VCaP (cell line): Measurements from ENCODE around the gene COPG1.

ENCODE experiments used
- H3K27ac ChIP-seq: fragments of 450-650 bp; 2 replicates; pipeline ENCODE4 v1.5.1; 2017
- CTCF ChIP-seq: fragments of 450-650 bp; conservative IDR thresholded peaks from 2 replicates; pipeline ENCODE4 v1.5.1; 2017; ENCODE audit warnings: mild to moderate bottlenecking, moderate library complexity

The COPG1 gene

GRCh38 chr3:129282727-129283327 is 33.4 kb downstream of the COPG1 start:
- no peak for TF ChIP-seq CTCF
- no peak overlapping the region for H3K27ac ChIP-seq

DNA sequence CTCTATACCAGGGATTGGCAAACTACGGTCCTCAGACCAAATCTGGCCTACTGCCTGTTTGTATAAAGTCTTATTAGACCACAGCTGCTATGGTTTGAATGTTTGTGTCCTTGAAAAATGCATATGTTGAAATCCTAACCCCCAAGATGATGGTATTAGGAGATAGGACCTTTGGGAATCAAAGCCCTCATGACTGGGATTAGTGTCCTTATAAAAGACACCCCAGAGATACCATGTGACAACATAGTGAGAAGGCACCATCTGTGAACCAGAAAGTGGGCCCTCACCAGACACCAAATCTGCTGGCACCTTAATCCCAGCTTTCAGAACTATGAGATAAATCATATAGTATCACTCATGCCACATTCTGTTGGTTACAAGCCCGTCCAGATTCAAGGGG is 36.7 kb downstream of the COPG1 start:
- H3K27ac ChIP-seq, result no peak overlapping the region
- no peak for TF ChIP-seq CTCF

DNA sequence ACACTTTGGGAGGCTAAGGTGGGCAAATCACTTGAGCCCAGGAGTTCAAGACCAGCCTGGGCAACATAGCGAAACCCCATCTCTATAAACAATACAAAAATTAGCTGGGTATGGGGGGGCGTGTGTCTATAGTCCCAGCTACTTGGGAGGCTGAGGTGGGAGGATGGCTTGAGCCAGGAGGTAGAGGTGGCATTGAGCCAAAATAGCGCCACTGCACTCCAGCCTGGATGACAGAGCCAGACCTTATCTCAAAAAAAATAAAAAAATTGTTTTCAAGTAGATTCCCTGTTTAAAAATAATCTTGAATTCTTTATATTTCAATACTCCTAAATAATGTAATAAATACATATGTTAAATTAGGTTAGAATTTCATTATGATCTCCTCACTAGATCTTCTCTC is 39.0 kb downstream of the COPG1 start:
- no peak for TF ChIP-seq CTCF
- H3K27ac ChIP-seq, result no peak overlapping the region

- no peak for TF ChIP-seq CTCF
- no peak overlapping the region for H3K27ac ChIP-seq
Measured at GRCh38 chr3:129289201-129289921, 40.0 kb downstream of the COPG1 start.

GRCh38 chr3:129291236-129291886 is 42.0 kb downstream of the COPG1 start:
- peak overlapping the region; percentile 20; the same call in 1 of the 2 replicates for H3K27ac ChIP-seq
- no peak for TF ChIP-seq CTCF

DNA sequence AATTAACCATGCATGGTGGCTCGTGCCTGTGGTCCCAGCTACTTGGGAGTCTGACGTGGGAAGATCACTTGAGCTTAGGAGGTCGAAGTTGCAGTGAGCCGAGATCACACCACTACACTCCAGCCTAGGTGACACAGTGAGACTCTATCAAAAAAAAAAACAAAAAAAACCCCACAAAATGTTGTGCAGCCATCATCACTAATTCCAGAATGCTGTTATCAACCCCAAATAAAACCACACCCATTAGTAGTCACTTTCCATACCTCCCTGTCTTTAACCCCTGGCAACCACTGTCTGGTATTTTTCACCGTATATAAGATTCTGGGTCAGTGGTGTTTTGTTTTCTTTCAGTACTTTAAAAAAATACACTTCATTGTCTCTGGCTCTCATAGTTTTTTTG is 45.9 kb downstream of the COPG1 start:
- H3K27ac ChIP-seq, result no peak overlapping the region
- TF ChIP-seq CTCF, result no peak

GRCh38 chr3:129304146-129304961 is 54.9 kb downstream of the COPG1 start:
- no peak overlapping the region for H3K27ac ChIP-seq
- TF ChIP-seq CTCF, result no peak
